HepG2 (cell line): ENCODE data around the gene EFNA4. TPM values are rescaled to one million over a fixed set of nuclear protein-coding genes. Genes with fewer than 3 reads are reported as not detected.

Experiments used
- BCL3 ChIP-seq: sonication (generic); formaldehyde crosslinking; IDR thresholded peaks from 2 replicates; pipeline ENCODE4 v1.5.1; 2020; ENCODE audit warnings: mild to moderate bottlenecking, missing genetic modification reagents, moderate library complexity
- CBX1 ChIP-seq: IDR thresholded peaks from one replicate; pipeline ENCODE4 v1.6.1; 2016; ENCODE audit warnings: antibody characterized with exemption, low read depth
- CSRNP2 ChIP-seq: sonication (generic); formaldehyde crosslinking; conservative IDR thresholded peaks from 2 replicates; pipeline ENCODE4 v1.8.0; 2022; ENCODE audit warnings: low read depth, missing genetic modification reagents
- EED ChIP-seq: sonication (generic); formaldehyde crosslinking; IDR thresholded peaks from 2 replicates; pipeline ENCODE4 v1.5.0; 2020; ENCODE audit warnings: mild to moderate bottlenecking, missing genetic modification reagents
- EP300 ChIP-seq, 3 experiments: sonication (generic) in 1 of 3; formaldehyde crosslinking in 1 of 3; IDR thresholded peaks; 2 replicates each; pipeline versions ENCODE4 v1.5.1 to v1.6.1; 2011 to 2020; ENCODE audit warnings: low read depth in 2 of 3, low read length in 2 of 3, borderline replicate concordance in 1 of 3, improper control_type of control experiment in 1 of 3, mild to moderate bottlenecking in 1 of 3, missing genetic modification reagents in 1 of 3, moderate library complexity in 1 of 3
- HDAC1 ChIP-seq: sonication (generic); formaldehyde crosslinking; IDR thresholded peaks from 2 replicates; pipeline ENCODE4 v1.5.1; 2020; ENCODE audit warnings: mild to moderate bottlenecking, missing genetic modification reagents
- HNRNPLL ChIP-seq: fragments of 200-400 bp; formaldehyde crosslinking; IDR thresholded peaks from 2 replicates; pipeline ENCODE4 v1.6.1; 2017; ENCODE audit warnings: mild to moderate bottlenecking, low read depth, low read length; ENCODE audit not compliant: poor library complexity, severe bottlenecking
- KDM5B ChIP-seq: sonication (generic); formaldehyde crosslinking; IDR thresholded peaks from 2 replicates; pipeline ENCODE4 v1.4.0; 2020; ENCODE audit warnings: missing genetic modification reagents, mild to moderate bottlenecking, borderline replicate concordance
- LBX2 ChIP-seq: sonication (generic); formaldehyde crosslinking; IDR thresholded peaks from 2 replicates; pipeline ENCODE4 v1.5.0; 2020; ENCODE audit warnings: missing genetic modification reagents, mild to moderate bottlenecking, borderline replicate concordance
- SALL1 ChIP-seq: sonication (generic); formaldehyde crosslinking; IDR thresholded peaks from 2 replicates; pipeline ENCODE4 v1.8.0; 2022; ENCODE audit warnings: mild to moderate bottlenecking, missing genetic modification reagents
- SPEN ChIP-seq: sonication (generic); formaldehyde crosslinking; IDR thresholded peaks from 2 replicates; pipeline ENCODE4 v1.5.1; 2020; ENCODE audit warnings: low read depth, mild to moderate bottlenecking, missing genetic modification reagents
- TBP ChIP-seq: sonication (generic); formaldehyde crosslinking; IDR thresholded peaks from 2 replicates; pipeline ENCODE4 v1.5.0; 2020; ENCODE audit warnings: missing genetic modification reagents
- ZBTB38 ChIP-seq: sonication (generic); formaldehyde crosslinking; IDR thresholded peaks from 2 replicates; pipeline ENCODE4 v1.5.1; 2020; ENCODE audit warnings: mild to moderate bottlenecking, missing genetic modification reagents
- ZNF3 ChIP-seq: IDR thresholded peaks from 2 replicates; pipeline ENCODE4 v1.7.0; 2017; ENCODE audit warnings: inconsistent platforms
- ZNF446 ChIP-seq: sonication (generic); formaldehyde crosslinking; IDR thresholded peaks from 2 replicates; pipeline ENCODE4 v1.5.0; 2020; ENCODE audit warnings: mild to moderate bottlenecking, missing genetic modification reagents
- ZNF607 ChIP-seq: sonication (generic); formaldehyde crosslinking; IDR thresholded peaks from 2 replicates; pipeline ENCODE4 v1.5.1; 2020; ENCODE audit warnings: missing genetic modification reagents, mild to moderate bottlenecking, borderline replicate concordance
- ZNF761 ChIP-seq: sonication (generic); formaldehyde crosslinking; conservative IDR thresholded peaks from 2 replicates; pipeline ENCODE4 v1.4.0; 2020; ENCODE audit warnings: mild to moderate bottlenecking, missing genetic modification reagents
- polyA plus RNA-seq, 8 experiments: library from polyadenylated mRNA; depleted of rRNA in 3 of 8; stranded (reverse) in 7 of 8; unstranded in 1 of 8; fragments of >200 nt; fragmentation: Illumina TruSeq in 4 of 8; extraction: Trizol in 4 of 8; gene quantifications; 2 replicates each; pipeline versions ENCODE4 v1.2.1 to v1.2.3, GENCODE V29; 2011 to 2016; ENCODE audit warnings: low read depth in 4 of 8, missing spikeins in 1 of 8, mixed read lengths in 1 of 8; ENCODE audit not compliant: insufficient read depth in 1 of 8
- total RNA-seq, 5 experiments: library from RNA; depleted of rRNA; stranded (reverse); fragments of >200 nt; fragmentation: Illumina TruSeq; extraction: Trizol; gene quantifications; 2 replicates each; pipeline ENCODE4 v1.2.3, GENCODE V29; 2016; ENCODE audit warnings: low read depth in 1 of 5
- TF ChIP-seq, protein P1 (sequence below): sonication (generic); formaldehyde crosslinking; IDR thresholded peaks from 2 replicates; pipeline ENCODE4 v1.4.0; 2020; ENCODE audit warnings: mild to moderate bottlenecking, missing genetic modification reagents
- TF ChIP-seq, protein P2 (sequence below): sonication (generic); formaldehyde crosslinking; IDR thresholded peaks from 2 replicates; pipeline ENCODE4 v1.4.0; 2020; ENCODE audit warnings: missing genetic modification reagents, borderline replicate concordance

Gene EFNA4
- total and polyA plus RNA-seq, 2 of the 13 experiments (the other 11 are each of a cell fraction or from before 2014, with no cell fraction given): 12.0 to 17.2 TPM

- TF ChIP-seq, protein P1, sequence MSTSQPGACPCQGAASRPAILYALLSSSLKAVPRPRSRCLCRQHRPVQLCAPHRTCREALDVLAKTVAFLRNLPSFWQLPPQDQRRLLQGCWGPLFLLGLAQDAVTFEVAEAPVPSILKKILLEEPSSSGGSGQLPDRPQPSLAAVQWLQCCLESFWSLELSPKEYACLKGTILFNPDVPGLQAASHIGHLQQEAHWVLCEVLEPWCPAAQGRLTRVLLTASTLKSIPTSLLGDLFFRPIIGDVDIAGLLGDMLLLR: peak; percentile 41; the same call in 1 of the 2 replicates
- TF ChIP-seq HDAC1 (CRISPR knock-in tag): 0 out of 2 replicates have a peak, but pooled peaks have one; percentile 12
- TF ChIP-seq CBX1: no peak
- TF ChIP-seq TBP: no peak
- TF ChIP-seq ZNF3 (CRISPR knock-in tag): peak; percentile 89
- TF ChIP-seq, protein P2, sequence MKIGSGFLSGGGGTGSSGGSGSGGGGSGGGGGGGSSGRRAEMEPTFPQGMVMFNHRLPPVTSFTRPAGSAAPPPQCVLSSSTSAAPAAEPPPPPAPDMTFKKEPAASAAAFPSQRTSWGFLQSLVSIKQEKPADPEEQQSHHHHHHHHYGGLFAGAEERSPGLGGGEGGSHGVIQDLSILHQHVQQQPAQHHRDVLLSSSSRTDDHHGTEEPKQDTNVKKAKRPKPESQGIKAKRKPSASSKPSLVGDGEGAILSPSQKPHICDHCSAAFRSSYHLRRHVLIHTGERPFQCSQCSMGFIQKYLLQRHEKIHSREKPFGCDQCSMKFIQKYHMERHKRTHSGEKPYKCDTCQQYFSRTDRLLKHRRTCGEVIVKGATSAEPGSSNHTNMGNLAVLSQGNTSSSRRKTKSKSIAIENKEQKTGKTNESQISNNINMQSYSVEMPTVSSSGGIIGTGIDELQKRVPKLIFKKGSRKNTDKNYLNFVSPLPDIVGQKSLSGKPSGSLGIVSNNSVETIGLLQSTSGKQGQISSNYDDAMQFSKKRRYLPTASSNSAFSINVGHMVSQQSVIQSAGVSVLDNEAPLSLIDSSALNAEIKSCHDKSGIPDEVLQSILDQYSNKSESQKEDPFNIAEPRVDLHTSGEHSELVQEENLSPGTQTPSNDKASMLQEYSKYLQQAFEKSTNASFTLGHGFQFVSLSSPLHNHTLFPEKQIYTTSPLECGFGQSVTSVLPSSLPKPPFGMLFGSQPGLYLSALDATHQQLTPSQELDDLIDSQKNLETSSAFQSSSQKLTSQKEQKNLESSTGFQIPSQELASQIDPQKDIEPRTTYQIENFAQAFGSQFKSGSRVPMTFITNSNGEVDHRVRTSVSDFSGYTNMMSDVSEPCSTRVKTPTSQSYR (CRISPR knock-in tag): peak; percentile 29; the same call in 1 of the 2 replicates
- TF ChIP-seq EED (CRISPR knock-in tag): peak; percentile 77
- 0 out of 2 replicates have a peak, but pooled peaks have one; percentile 24 for TF ChIP-seq ZBTB38 (CRISPR knock-in tag)
- peak; percentile 28; the same call in 1 of the 2 replicates for TF ChIP-seq SPEN (CRISPR knock-in tag)
- peak; percentile 44 for TF ChIP-seq SALL1
- TF ChIP-seq BCL3: peak; percentile 58; the same call in 1 of the 2 replicates
- TF ChIP-seq HNRNPLL: peak; percentile 9
- 0 out of 2 replicates have a peak, but pooled peaks have one; percentile 22 for TF ChIP-seq LBX2 (CRISPR knock-in tag)
- peak; percentile 34; the same call in 1 of the 2 replicates for TF ChIP-seq ZNF446 (CRISPR knock-in tag)
- TF ChIP-seq ZNF607: peak; percentile 78; the same call in 1 of the 2 replicates
- TF ChIP-seq EP300 (IDR thresholded peaks at IDR 0.05; ENCODE audit: low read depth in 2 of 2, low read length in 2 of 2): no peak
- TF ChIP-seq EP300 (CRISPR knock-in tag; IDR thresholded peaks at IDR 0.05; ENCODE audit: borderline replicate concordance): no peak
- 0 out of 2 replicates have a peak, but pooled peaks have one; percentile 31 for TF ChIP-seq KDM5B (CRISPR knock-in tag)
- TF ChIP-seq CSRNP2 (CRISPR knock-in tag): no peak
- 0 out of 2 replicates have a peak, but pooled peaks have one; percentile 36 for TF ChIP-seq ZNF761 (CRISPR knock-in tag)
Observed at GRCh38 chr1:155081472-155082300, 18.1 kb downstream of the EFNA4 start (continued).
